H9 (cell line): ENCODE measurements around the gene LRP1B. TPM values are rescaled to one million over a fixed set of nuclear protein-coding genes. Genes with fewer than 3 reads are reported as not detected.

ENCODE experiments used
- DNase-seq: peaks from one replicate; pipeline ENCODE4 v3.0.0-alpha.2; 2017
- H2AFZ ChIP-seq: one replicate; pipeline ENCODE4 v1.6.1; 2013; ENCODE audit warnings: mild to moderate bottlenecking, low read length, control low read depth, moderate library complexity
- H2AK5ac ChIP-seq: 2 replicates; pipeline ENCODE4 v1.6.1; 2013; ENCODE audit warnings: low read length, control low read depth, mixed read lengths; ENCODE audit not compliant: insufficient read length
- H2BK120ac ChIP-seq: one replicate; pipeline ENCODE4 v1.6.1; 2013; ENCODE audit warnings: low read depth, mild to moderate bottlenecking, low read length, control low read depth, inconsistent platforms; ENCODE audit not compliant: poor library complexity, severe bottlenecking
- H2BK12ac ChIP-seq: 2 replicates; pipeline ENCODE4 v1.6.1; 2013; ENCODE audit warnings: low read length, control low read depth, mixed read lengths, low read depth; ENCODE audit not compliant: insufficient read length
- H2BK15ac ChIP-seq: 2 replicates; pipeline ENCODE4 v1.6.1; 2013; ENCODE audit warnings: low read depth, low read length, control low read depth
- H2BK20ac ChIP-seq: one replicate; pipeline ENCODE4 v1.6.1; 2013; ENCODE audit warnings: low read depth, mild to moderate bottlenecking, low read length, control low read depth, inconsistent platforms; ENCODE audit not compliant: poor library complexity, severe bottlenecking
- H2BK5ac ChIP-seq: 2 replicates; pipeline ENCODE4 v1.6.1; 2013; ENCODE audit warnings: low read length, control low read depth, mixed read lengths; ENCODE audit not compliant: insufficient read length
- H3K14ac ChIP-seq: 2 replicates; pipeline ENCODE4 v1.6.1; 2013; ENCODE audit warnings: low read length, control low read depth; ENCODE audit not compliant: insufficient read depth
- H3K18ac ChIP-seq: 2 replicates; pipeline ENCODE4 v1.6.1; 2013; ENCODE audit warnings: low read depth, mild to moderate bottlenecking, mixed read lengths, low read length, control low read depth; ENCODE audit not compliant: insufficient read length
- H3K23ac ChIP-seq: 2 replicates; pipeline ENCODE4 v1.6.1; 2013; ENCODE audit warnings: low read length, control low read depth, mixed read lengths, low read depth; ENCODE audit not compliant: insufficient read length
- H3K23me2 ChIP-seq: 2 replicates; pipeline ENCODE4 v1.6.1; 2013; ENCODE audit warnings: low read depth, mild to moderate bottlenecking, mixed read lengths, low read length, control low read depth; ENCODE audit not compliant: insufficient read length, poor library complexity, severe bottlenecking
- H3K27ac ChIP-seq: 2 replicates; pipeline ENCODE4 v1.5.1; 2013; ENCODE audit warnings: low read length, control low read depth, mixed read lengths, low read depth; ENCODE audit not compliant: insufficient read length
- H3K27me3 ChIP-seq: 2 replicates; pipeline ENCODE4 v1.6.1; 2013; ENCODE audit warnings: low read length, control low read depth, inconsistent platforms; ENCODE audit not compliant: insufficient read depth
- H3K4ac ChIP-seq: 2 replicates; pipeline ENCODE4 v1.6.1; 2013; ENCODE audit warnings: low read depth, mild to moderate bottlenecking, control low read depth, inconsistent platforms, low read length, moderate library complexity
- H3K4me1 ChIP-seq: 2 replicates; pipeline ENCODE4 v1.6.1; 2013; ENCODE audit warnings: low read length, control low read depth, inconsistent platforms; ENCODE audit not compliant: insufficient read depth
- H3K4me2 ChIP-seq: 2 replicates; pipeline ENCODE4 v1.6.1; 2013; ENCODE audit warnings: low read length, control low read depth, mixed read lengths; ENCODE audit not compliant: insufficient read length, insufficient read depth
- H3K56ac ChIP-seq: 2 replicates; pipeline ENCODE4 v1.6.1; 2013; ENCODE audit warnings: low read depth, mild to moderate bottlenecking, mixed read lengths, low read length, control low read depth; ENCODE audit not compliant: insufficient read length
- H3K79me1 ChIP-seq: 2 replicates; pipeline ENCODE4 v1.6.1; 2013; ENCODE audit warnings: low read depth, mild to moderate bottlenecking, moderate library complexity, low read length, control low read depth, inconsistent platforms; ENCODE audit not compliant: insufficient read depth, poor library complexity, severe bottlenecking
- H3K79me2 ChIP-seq: 2 replicates; pipeline ENCODE4 v1.6.1; 2013; ENCODE audit warnings: low read length, control low read depth, inconsistent platforms; ENCODE audit not compliant: insufficient read depth
- H3K9ac ChIP-seq: 2 replicates; pipeline ENCODE4 v1.6.1; 2013; ENCODE audit warnings: low read length, control low read depth, mixed read lengths; ENCODE audit not compliant: insufficient read length; ENCODE audit errors: extremely low read depth
- H3K9me3 ChIP-seq: one replicate; pipeline ENCODE4 v1.6.1; 2013; ENCODE audit warnings: low read depth, low read length, inconsistent platforms; ENCODE audit not compliant: control insufficient read depth
- H3T11ph ChIP-seq: one replicate; pipeline ENCODE4 v1.6.1; 2013; ENCODE audit warnings: mild to moderate bottlenecking, low read length, control low read depth, inconsistent platforms
- H4K20me1 ChIP-seq: one replicate; pipeline ENCODE4 v1.6.1; 2013; ENCODE audit not compliant: control insufficient read depth, insufficient read length, insufficient read depth
- H4K5ac ChIP-seq: 2 replicates; pipeline ENCODE4 v1.6.1; 2013; ENCODE audit warnings: low read depth, mild to moderate bottlenecking, mixed read lengths, low read length, control low read depth; ENCODE audit not compliant: insufficient read length
- H4K8ac ChIP-seq: replicated peaks from 2 replicates; pipeline ENCODE4 v1.6.1; 2013; ENCODE audit warnings: low read length, control low read depth, mixed read lengths, low read depth; ENCODE audit not compliant: insufficient read length
- H4K91ac ChIP-seq: 2 replicates; pipeline ENCODE4 v1.6.1; 2013; ENCODE audit warnings: low read depth, mild to moderate bottlenecking, moderate library complexity, mixed read lengths, low read length, control low read depth; ENCODE audit not compliant: insufficient read length
- H3K27ac Mint-ChIP-seq, 3 experiments: 2 replicates in 2 of 3; 3 replicates in 1 of 3; pipeline ENCODE4 v1.8.0; 2020 to 2021; ENCODE audit warnings: mixed read lengths in 3 of 3, mild to moderate bottlenecking in 1 of 3, moderate library complexity in 1 of 3
- H3K27me3 Mint-ChIP-seq: 2 replicates; pipeline ENCODE4 v1.8.0; 2021; ENCODE audit warnings: low read depth, mild to moderate bottlenecking, moderate library complexity, mixed read lengths
- H3K36me3 Mint-ChIP-seq, 3 experiments: 2 replicates in 2 of 3; 3 replicates in 1 of 3; pipeline ENCODE4 v1.8.0; 2020 to 2021; ENCODE audit warnings: low read depth in 3 of 3, mixed read lengths in 3 of 3; ENCODE audit not compliant: insufficient read depth in 1 of 3
- H3K4me1 Mint-ChIP-seq, 2 experiments: 2 replicates each; pipeline ENCODE4 v1.8.0; 2020; ENCODE audit warnings: mixed read lengths in 2 of 2
- H3K4me3 Mint-ChIP-seq, 2 experiments: 2 replicates in 1 of 2; 3 replicates in 1 of 2; pipeline ENCODE4 v1.8.0; 2020 to 2021; ENCODE audit warnings: mild to moderate bottlenecking in 2 of 2, mixed read lengths in 2 of 2, moderate library complexity in 1 of 2
- H3K9me3 Mint-ChIP-seq, 2 experiments: 2 replicates in 1 of 2; 3 replicates in 1 of 2; pipeline ENCODE4 v1.8.0; 2020; ENCODE audit warnings: mild to moderate bottlenecking in 2 of 2, mixed read lengths in 2 of 2, moderate library complexity in 1 of 2
- WGBS: extraction: QIAGEN DNeasy Blood & Tissue Kit; methylation state at CpG from one replicate; pipeline ENCODE4 v1.1.7; 2013; ENCODE audit warnings: missing lambda C conversion rate, low lambda C conversion rate, mixed read lengths; ENCODE audit not compliant: insufficient read length; ENCODE audit errors: extremely low coverage; 5-methylcytosine and 5-hydroxymethylcytosine counted together
- total RNA-seq: library from RNA; stranded (reverse); gene quantifications from 2 replicates; pipeline ENCODE4 v1.2.1, GENCODE V29; 2021
- TF ChIP-seq, protein P1 (sequence below): fragments of 200-600 bp; sonication (generic); conservative IDR thresholded peaks from 3 replicates; pipeline ENCODE4 v1.8.0; 2021; ENCODE audit warnings: antibody characterized with exemption, mild to moderate bottlenecking

The LRP1B gene
- total RNA-seq, 1 experiment from 2014 or later: not detected

GRCh38 chr2:140791802-140792201, 1339.0 kb downstream of the LRP1B start:
- no peak overlapping the region for H3K23ac ChIP-seq
- Mint-ChIP-seq H3K4me3 (no peak overlapping the region), H3K9me3 (no peaks in the 10 kb centered on the region; a peak in 4 of 5 replicates), H3K27ac (no peak overlapping the region), H3K27me3 (no peaks in the 10 kb centered on the region), H3K4me1 (peaks cover under 1% of the 10 kb centered on the region in 2 experiments), H3K36me3 (no peaks in the 10 kb centered on the region)
- no peak overlapping the region for H4K5ac ChIP-seq
- no peak overlapping the region for H3T11ph ChIP-seq
- H3K9ac ChIP-seq: no peak overlapping the region
- no peak for DNase-seq
- WGBS: no CpG with 5 or more reads among the region's 2 CpGs
- H3K9me3 ChIP-seq: no peaks in the 10 kb centered on the region
- no peak overlapping the region for H2BK12ac ChIP-seq
- no peaks in the 10 kb centered on the region for H3K4me1 ChIP-seq
- H3K23me2 ChIP-seq: no peaks in the 10 kb centered on the region
- no peaks in the 10 kb centered on the region for H3K79me1 ChIP-seq
- no peak overlapping the region for H3K14ac ChIP-seq
- no peak overlapping the region for H2AFZ ChIP-seq
- H2BK120ac ChIP-seq: no peak overlapping the region
- no peak overlapping the region for H3K27ac ChIP-seq
- H3K27me3 ChIP-seq: no peaks in the 10 kb centered on the region
- H3K18ac ChIP-seq: no peak overlapping the region
- H3K4ac ChIP-seq: no peak overlapping the region
- no peak overlapping the region for H4K91ac ChIP-seq
- no peak overlapping the region for H4K8ac ChIP-seq
- H2BK15ac ChIP-seq: no peak overlapping the region
- H4K20me1 ChIP-seq: no peaks in the 10 kb centered on the region
- H3K4me2 ChIP-seq: no peak overlapping the region
- TF ChIP-seq, protein P1, sequence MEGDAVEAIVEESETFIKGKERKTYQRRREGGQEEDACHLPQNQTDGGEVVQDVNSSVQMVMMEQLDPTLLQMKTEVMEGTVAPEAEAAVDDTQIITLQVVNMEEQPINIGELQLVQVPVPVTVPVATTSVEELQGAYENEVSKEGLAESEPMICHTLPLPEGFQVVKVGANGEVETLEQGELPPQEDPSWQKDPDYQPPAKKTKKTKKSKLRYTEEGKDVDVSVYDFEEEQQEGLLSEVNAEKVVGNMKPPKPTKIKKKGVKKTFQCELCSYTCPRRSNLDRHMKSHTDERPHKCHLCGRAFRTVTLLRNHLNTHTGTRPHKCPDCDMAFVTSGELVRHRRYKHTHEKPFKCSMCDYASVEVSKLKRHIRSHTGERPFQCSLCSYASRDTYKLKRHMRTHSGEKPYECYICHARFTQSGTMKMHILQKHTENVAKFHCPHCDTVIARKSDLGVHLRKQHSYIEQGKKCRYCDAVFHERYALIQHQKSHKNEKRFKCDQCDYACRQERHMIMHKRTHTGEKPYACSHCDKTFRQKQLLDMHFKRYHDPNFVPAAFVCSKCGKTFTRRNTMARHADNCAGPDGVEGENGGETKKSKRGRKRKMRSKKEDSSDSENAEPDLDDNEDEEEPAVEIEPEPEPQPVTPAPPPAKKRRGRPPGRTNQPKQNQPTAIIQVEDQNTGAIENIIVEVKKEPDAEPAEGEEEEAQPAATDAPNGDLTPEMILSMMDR: no peak
- H2BK20ac ChIP-seq: no peak overlapping the region
- H3K79me2 ChIP-seq: no peaks in the 10 kb centered on the region
- H2AK5ac ChIP-seq: no peak overlapping the region
- no peak overlapping the region for H2BK5ac ChIP-seq
- H3K56ac ChIP-seq: no peak overlapping the region
